H1 (cell line): ENCODE results near the gene HADHA. TPM values are rescaled to one million over a fixed set of nuclear protein-coding genes. Genes with fewer than 3 reads are reported as not detected.

Source experiments
- CTCF ChIA-PET: fragments of 300-600 bp; sonication (Branson Sonifier 250); formaldehyde crosslinking; loops from one replicate; lab custom pipeline; 2021; ENCODE audit not compliant: partially characterized antibody; lab: Charles Lee
- POLR2A ChIA-PET: fragments of 300-600 bp; sonication (Branson Sonifier 250); formaldehyde crosslinking; loops from one replicate; lab custom pipeline; 2021; ENCODE audit warnings: inconsistent platforms; ENCODE audit not compliant: partially characterized antibody; lab: Charles Lee
- DNase-seq, 2 experiments: peaks; one replicate each; pipeline versions ENCODE4 v3.0.0 to v3.0.0-alpha.2; 2010 to 2022; ENCODE audit warnings: low spot score in 2 of 2, low read depth in 1 of 2, mixed read lengths in 1 of 2
- FAIRE-seq: peaks from 2 replicates; lab custom pipeline; 2011; peaks lifted over from hg19 to GRCh38; lab: Jason Lieb, UNC
- H2AFZ ChIP-seq: 2 replicates; pipeline ENCODE4 v1.8.1; 2012; ENCODE audit warnings: low read length, inconsistent platforms
- H2AK5ac ChIP-seq: 2 replicates; pipeline ENCODE4 v1.6.1; 2013; ENCODE audit warnings: low read depth, low read length
- H2BK120ac ChIP-seq: replicated peaks from 2 replicates; pipeline ENCODE3; 2013; ENCODE audit warnings: low read depth, low read length, inconsistent platforms
- H2BK12ac ChIP-seq: 2 replicates; pipeline ENCODE4 v1.6.1; 2013; ENCODE audit warnings: low read depth, low read length
- H2BK15ac ChIP-seq: 2 replicates; pipeline ENCODE4 v1.6.1; 2013; ENCODE audit warnings: low read length
- H2BK20ac ChIP-seq: 2 replicates; pipeline ENCODE4 v1.6.1; 2013; ENCODE audit warnings: low read length
- H2BK5ac ChIP-seq: 2 replicates; pipeline ENCODE4 v1.6.1; 2013; ENCODE audit warnings: low read depth, low read length
- H3K14ac ChIP-seq: 2 replicates; pipeline ENCODE4 v1.6.1; 2013; ENCODE audit warnings: inconsistent platforms; ENCODE audit not compliant: insufficient read length
- H3K18ac ChIP-seq: 2 replicates; pipeline ENCODE4 v1.6.1; 2013; ENCODE audit warnings: low read length; ENCODE audit errors: extremely low read depth
- H3K23ac ChIP-seq: 2 replicates; pipeline ENCODE4 v1.6.1; 2013; ENCODE audit warnings: inconsistent platforms; ENCODE audit not compliant: insufficient read length
- H3K23me2 ChIP-seq: 2 replicates; pipeline ENCODE4 v1.6.1; 2013; ENCODE audit warnings: low read depth, low read length
- H3K27ac ChIP-seq: 2 replicates; pipeline ENCODE4 v1.6.1; 2011; ENCODE audit warnings: low read depth, low read length, inconsistent platforms
- H3K27me3 ChIP-seq, 4 experiments: replicated peaks in 1 of 4; 1 replicate in 1 of 4; 2 replicates in 3 of 4; pipeline versions ENCODE4 v1.6.1 to v1.8.1; 2011 to 2013; ENCODE audit warnings: low read length in 3 of 4, mild to moderate bottlenecking in 3 of 4, inconsistent platforms in 2 of 4, mixed read lengths in 2 of 4, moderate library complexity in 1 of 4; ENCODE audit not compliant: control insufficient read depth in 3 of 4, insufficient read depth in 3 of 4; ENCODE audit errors: extremely low read depth in 1 of 4
- H3K36me3 ChIP-seq, 4 experiments: 2 replicates each; pipeline versions ENCODE4 v1.6.1 to v1.8.1; 2011 to 2013; ENCODE audit warnings: mild to moderate bottlenecking in 4 of 4, low read length in 3 of 4, moderate library complexity in 2 of 4, control low read depth in 1 of 4, inconsistent platforms in 1 of 4; ENCODE audit not compliant: insufficient read depth in 4 of 4, control insufficient read depth in 2 of 4
- H3K4ac ChIP-seq: replicated peaks from 2 replicates; pipeline ENCODE3; 2013; ENCODE audit warnings: low read length, low read depth, mixed read lengths, inconsistent platforms; ENCODE audit not compliant: insufficient read length
- H3K4me1 ChIP-seq, 4 experiments: replicated peaks in 1 of 4; 1 replicate in 1 of 4; 2 replicates in 3 of 4; pipeline versions ENCODE4 v1.6.1 to v1.8.1; 2011 to 2013; ENCODE audit warnings: low read length in 3 of 4, inconsistent platforms in 2 of 4, mixed read lengths in 1 of 4; ENCODE audit not compliant: insufficient read depth in 4 of 4, control insufficient read depth in 3 of 4
- H3K4me2 ChIP-seq, 2 experiments: 2 replicates each; pipeline versions ENCODE4 v1.6.1 to v1.8.1; 2011 to 2013; ENCODE audit warnings: low read depth in 2 of 2, low read length in 2 of 2, control low read depth in 1 of 2, inconsistent platforms in 1 of 2, mild to moderate bottlenecking in 1 of 2; ENCODE audit not compliant: insufficient read depth in 1 of 2
- H3K4me3 ChIP-seq, 4 experiments: fragments of 200-600, 300-600 bp in 1 of 4; sonication (generic), shearing (Covaris generic), sonication (Bioruptor Twin) in 1 of 4; 2 replicates each; pipeline versions ENCODE4 v1.5.1 to v1.8.1; 2011 to 2016; ENCODE audit warnings: low read length in 4 of 4, low read depth in 3 of 4, control low read depth in 2 of 4, inconsistent platforms in 2 of 4, mild to moderate bottlenecking in 2 of 4, mixed read lengths in 1 of 4, moderate library complexity in 1 of 4; ENCODE audit not compliant: insufficient read depth in 2 of 4; ENCODE audit errors: extremely low read depth in 1 of 4
- H3K56ac ChIP-seq: replicated peaks from 2 replicates; pipeline ENCODE3; 2013; ENCODE audit warnings: low read depth, mild to moderate bottlenecking, mixed read lengths, low read length, inconsistent platforms; ENCODE audit not compliant: insufficient read length
- H3K79me1 ChIP-seq: 2 replicates; pipeline ENCODE4 v1.6.1; 2013; ENCODE audit warnings: low read depth, low read length, control low read depth
- H3K79me2 ChIP-seq, 2 experiments: 2 replicates each; pipeline versions ENCODE4 v1.6.1 to v1.8.1; 2012 to 2013; ENCODE audit warnings: low read length in 2 of 2, mild to moderate bottlenecking in 2 of 2, inconsistent platforms in 1 of 2; ENCODE audit not compliant: insufficient read depth in 2 of 2, control insufficient read depth in 1 of 2
- H3K9ac ChIP-seq, 4 experiments: replicated peaks in 1 of 4; 1 replicate in 1 of 4; 2 replicates in 3 of 4; pipeline versions ENCODE4 v1.6.1 to v1.8.1; 2011 to 2013; ENCODE audit warnings: low read depth in 3 of 4, low read length in 3 of 4, control low read depth in 2 of 4, mild to moderate bottlenecking in 2 of 4, moderate library complexity in 2 of 4, inconsistent platforms in 1 of 4; ENCODE audit errors: extremely low read depth in 1 of 4
- H3K9me3 ChIP-seq, 2 experiments: 2 replicates each; pipeline versions ENCODE4 v1.6.1 to v1.8.1; 2012 to 2013; ENCODE audit warnings: mild to moderate bottlenecking in 2 of 2, moderate library complexity in 2 of 2, control low read depth in 1 of 2, inconsistent platforms in 1 of 2, low read depth in 1 of 2, low read length in 1 of 2, mixed read lengths in 1 of 2; ENCODE audit not compliant: insufficient read depth in 2 of 2
- H4K20me1 ChIP-seq, 2 experiments: replicated peaks in 1 of 2; 2 replicates each; pipeline versions ENCODE3 to v1.8.1; 2011 to 2013; ENCODE audit warnings: inconsistent platforms in 2 of 2, low read length in 2 of 2, mild to moderate bottlenecking in 1 of 2; ENCODE audit not compliant: insufficient read depth in 2 of 2, control insufficient read depth in 1 of 2
- H4K5ac ChIP-seq: 2 replicates; pipeline ENCODE4 v1.6.1; 2013; ENCODE audit warnings: low read length, low read depth, mixed read lengths, inconsistent platforms; ENCODE audit not compliant: insufficient read length
- H4K8ac ChIP-seq: 2 replicates; pipeline ENCODE4 v1.8.0; 2013; ENCODE audit warnings: mild to moderate bottlenecking, moderate library complexity, low read length, inconsistent platforms; ENCODE audit not compliant: insufficient read depth; ENCODE audit errors: extremely low read depth
- H4K91ac ChIP-seq: replicated peaks from 2 replicates; pipeline ENCODE3; 2013; ENCODE audit warnings: low read length, mixed read lengths, inconsistent platforms; ENCODE audit not compliant: insufficient read length
- JUND ChIP-seq: IDR thresholded peaks from 2 replicates; pipeline ENCODE4 v1.6.1; 2011; ENCODE audit warnings: mild to moderate bottlenecking, improper control_type of control experiment, low read length
- WGBS, 2 experiments: shearing (Covaris generic) in 1 of 2; methylation state at CpG; one replicate each; pipeline versions ENCODE4 v1.1.6 to v1.1.7; 2013 to 2015; ENCODE audit warnings: low lambda C conversion rate in 2 of 2, mixed read lengths in 2 of 2, inconsistent platforms in 1 of 2, low coverage in 1 of 2, missing lambda C conversion rate in 1 of 2; ENCODE audit not compliant: insufficient replicate concordance in 2 of 2, insufficient coverage in 1 of 2, insufficient read length in 1 of 2; ENCODE audit errors: extremely low coverage in 1 of 2, missing lambda C conversion rate in 1 of 2; 5-methylcytosine and 5-hydroxymethylcytosine counted together
- polyA plus RNA-seq, 7 experiments: library from polyadenylated mRNA; depleted of rRNA in 3 of 7; stranded (reverse) in 5 of 7; unstranded in 2 of 7; fragments of >200 nt in 5 of 7; fragments of 200-250 nt in 2 of 7; gene quantifications; 1 replicate in 5 of 7; 2 replicates in 1 of 7; 4 replicates in 1 of 7; pipeline versions ENCODE4 v1.2.1 to v1.2.3, GENCODE V29; 2011 to 2013; ENCODE audit warnings: missing spikeins in 2 of 7, mixed read lengths in 2 of 7
- total RNA-seq: library from RNA; stranded (reverse); fragmentation: NEBNext Ultra II Directional; extraction: Animal tissue kit (Norgen Biotek cat#: 25700); gene quantifications from 2 replicates; pipeline ENCODE4 v1.2.1, GENCODE V29; 2021

Gene HADHA
- total and polyA plus RNA-seq, 2 of the 8 experiments (the other 6 are each of a cell fraction or from before 2014, with no cell fraction given), result 64.6 to 131 TPM

DNA sequence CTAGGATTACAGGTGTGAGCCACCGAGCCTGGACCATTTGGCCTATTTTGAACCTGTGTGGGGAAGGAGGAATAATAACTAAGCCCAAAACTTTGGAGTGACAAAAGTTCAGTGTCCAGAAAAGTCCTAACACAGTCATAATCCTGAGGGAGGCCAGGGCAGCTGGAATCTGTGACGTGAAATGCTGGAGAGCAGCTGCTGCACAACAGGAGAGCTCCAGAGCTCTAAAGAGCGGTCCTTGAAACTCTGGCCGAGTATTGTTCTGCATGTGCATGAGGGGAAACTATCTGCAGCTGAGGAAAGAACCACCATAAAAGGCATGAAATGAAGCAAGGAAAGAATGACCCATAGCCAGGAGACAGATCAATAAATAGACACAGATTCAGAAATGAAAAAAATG is 27.8 kb downstream of the HADHA start:
- Histone ChIP-seq H4K8ac (no peak overlapping the region), H4K20me1 (peaks cover 0 to 3% of the 10 kb centered on the region in 2 experiments), H3K9ac (no peak overlapping the region), H3K4me3 (no peak overlapping the region), H3K79me2 (no peaks in the 10 kb centered on the region), H3K4ac (no peak overlapping the region), H2AK5ac (no peak overlapping the region), H3K79me1 (no peaks in the 10 kb centered on the region), H3K56ac (no peak overlapping the region), H2BK12ac (no peak overlapping the region), H3K27ac (no peak overlapping the region), H2AFZ (no peak overlapping the region), H3K23me2 (no peaks in the 10 kb centered on the region), H3K18ac (no peak overlapping the region), H3K36me3 (peaks cover 0 to 36% (median 24%) of the 10 kb centered on the region in 4 experiments; a peak in 6 of 8 replicates), H2BK15ac (no peak overlapping the region), H2BK20ac (no peak overlapping the region), H2BK120ac (no peak overlapping the region), H3K27me3 (no peaks in the 10 kb centered on the region), H3K4me2 (no peak overlapping the region), H3K9me3 (no peaks in the 10 kb centered on the region), H3K23ac (no peak overlapping the region), H3K14ac (no peak overlapping the region), H3K4me1 (no peaks in the 10 kb centered on the region), H4K91ac (no peak overlapping the region), H2BK5ac (no peak overlapping the region), H4K5ac (no peak overlapping the region)
- no peak for FAIRE-seq
- CTCF ChIA-PET, result interaction anchor here (1.4 kb wide), 1 partner anchor 254 kb away, joined by 3 read pairs; no protein-coding TSS in a partner anchor
- POLR2A ChIA-PET, result interaction anchor here (1.0 to 1.2 kb wide), 2 partner anchors 25 to 26 kb away, joined by 3 read pairs; no protein-coding TSS in a partner anchor
- 92% methylated on average over 4 of the region's 4 CpGs; no CpG with 5 or more reads in 1 of the 2 experiments for WGBS, 2 experiments
- DNase-seq, result no peak
- TF ChIP-seq JUND, result no peak
